Mammary epithelial cell (primary cell): ENCODE data around the gene PAPPA2.

Experiments used
- CTCF ChIP-seq, 2 donors: IDR thresholded peaks in 1 of 2; conservative IDR thresholded peaks in 1 of 2; 2 replicates each; pipeline ENCODE4 v1.5.1; 2011 to 2012; ENCODE audit warnings: inconsistent platforms in 2 of 2, low read length in 2 of 2, mild to moderate bottlenecking in 2 of 2, control low read depth in 1 of 2, low read depth in 1 of 2; ENCODE audit not compliant: insufficient read depth in 1 of 2; ENCODE audit errors: extremely low read depth in 1 of 2
- EZH2 ChIP-seq: IDR thresholded peaks from 2 replicates; pipeline ENCODE4 v1.6.1; 2012; ENCODE audit warnings: low read length, inconsistent platforms, borderline replicate concordance

GRCh38 chr1:176774224-176774623 is 311.2 kb downstream of the PAPPA2 start:
- TF ChIP-seq EZH2 (no peak), CTCF (conservative IDR thresholded peaks at IDR 0.05 in 1 of 2, IDR thresholded peaks at IDR 0.05 in 1 of 2; ENCODE audit: extremely low read depth in 1 of 2, insufficient read depth in 1 of 2, low read depth in 1 of 2, low read length in 2 of 2) (no peak)
